Smooth muscle cell (in vitro differentiated cells): ENCODE results near the gene LAMA3. TPM values are rescaled to one million over a fixed set of nuclear protein-coding genes. Genes with fewer than 3 reads are reported as not detected.

Source experiments
- DNase-seq: peaks from one replicate; lab custom pipeline; 2025; ENCODE audit not compliant: unreplicated experiment; lab: John Stamatoyannopoulos, UW
- H2AFZ ChIP-seq: fragments of 200-600 bp; sonication (generic); 2 replicates; pipeline ENCODE4 v1.6.0; 2016; ENCODE audit warnings: antibody characterized with exemption, low read depth, mild to moderate bottlenecking
- H3F3A ChIP-seq: fragments of 200-600 bp; sonication (generic); 2 replicates; pipeline ENCODE4 v1.6.0; 2017; ENCODE audit warnings: antibody characterized with exemption, low read depth
- H3K27ac ChIP-seq: fragments of 200-600 bp; sonication (generic); 2 replicates; pipeline ENCODE4 v1.5.1; 2016; ENCODE audit warnings: low read depth, mild to moderate bottlenecking
- H3K27me3 ChIP-seq: fragments of 200-600 bp; sonication (generic); 2 replicates; pipeline ENCODE4 v1.6.1; 2016; ENCODE audit warnings: low read depth, mild to moderate bottlenecking
- H3K36me3 ChIP-seq: fragments of 200-600 bp; sonication (generic); 2 replicates; pipeline ENCODE4 v1.5.1; 2016; ENCODE audit warnings: low read depth
- H3K4me1 ChIP-seq: fragments of 200-600 bp; sonication (generic); 2 replicates; pipeline ENCODE4 v1.5.1; 2016; ENCODE audit warnings: low read depth
- H3K4me2 ChIP-seq: fragments of 200-600 bp; sonication (generic); 2 replicates; pipeline ENCODE4 v1.6.0; 2016; ENCODE audit warnings: mild to moderate bottlenecking
- H3K4me3 ChIP-seq: fragments of 200-600 bp; sonication (generic); 2 replicates; pipeline ENCODE4 v1.5.1; 2016; ENCODE audit warnings: mild to moderate bottlenecking
- H3K79me2 ChIP-seq: fragments of 200-600 bp; sonication (generic); 2 replicates; pipeline ENCODE4 v1.6.0; 2016; ENCODE audit warnings: low read depth, mild to moderate bottlenecking
- H3K9ac ChIP-seq: fragments of 200-600 bp; sonication (generic); 2 replicates; pipeline ENCODE4 v1.6.0; 2016; ENCODE audit warnings: low read depth
- H3K9me3 ChIP-seq: fragments of 200-600 bp; sonication (generic); replicated peaks from 2 replicates; pipeline ENCODE4 v1.5.1; 2016; ENCODE audit warnings: low read depth
- H4K20me1 ChIP-seq: fragments of 200-600 bp; sonication (generic); 2 replicates; pipeline ENCODE4 v1.6.0; 2016; ENCODE audit warnings: low read depth
- CTCF ChIP-seq: fragments of 200-600 bp; sonication (generic); IDR thresholded peaks from 2 replicates; pipeline ENCODE4 v1.5.1; 2017; ENCODE audit warnings: borderline replicate concordance, mild to moderate bottlenecking, antibody characterized with exemption; ENCODE audit not compliant: insufficient read depth, poor library complexity, severe bottlenecking
- WGBS: methylation state at CpG from one replicate; pipeline ENCODE4 v1.1.7; 2016; ENCODE audit warnings: low lambda C conversion rate; 5-methylcytosine and 5-hydroxymethylcytosine counted together
- polyA plus RNA-seq: library from polyadenylated mRNA; unstranded; fragments of >200 nt; fragmentation: Nextera tagmentation; extraction: Ambion mirVana; gene quantifications from 2 replicates; pipeline ENCODE4 v1.2.1, GENCODE V29; 2016
- total RNA-seq: library from RNA; depleted of rRNA; stranded (reverse); fragments of >200 nt; gene quantifications from 2 replicates; pipeline ENCODE4 v1.2.3, GENCODE V29; 2014

The LAMA3 gene
- total and polyA plus RNA-seq, 2 experiments from 2014 or later: 7.8 to 23.1 TPM

GRCh38 chr18:23921716-23922285, 232.5 kb downstream of the LAMA3 start:
- Histone ChIP-seq H2AFZ (no peak overlapping the region), H3K36me3 (no peaks in the 10 kb centered on the region), H4K20me1 (no peaks in the 10 kb centered on the region), H3K4me2 (peak overlapping the region; percentile 52), H3K27me3 (no peaks in the 10 kb centered on the region), H3K79me2 (no peaks in the 10 kb centered on the region), H3K9me3 (no peaks in the 10 kb centered on the region), H3K4me1 (no peaks in the 10 kb centered on the region), H3F3A (no peaks in the 10 kb centered on the region), H3K27ac (no peak overlapping the region), H3K4me3 (no peak overlapping the region), H3K9ac (no peak overlapping the region)
- TF ChIP-seq CTCF: no peak
- 41% methylated on average over 12 of the region's 12 CpGs for WGBS
- no peak for DNase-seq

- no peaks in the 10 kb centered on the region for H3K27me3 ChIP-seq
- H3K79me2 ChIP-seq: no peaks in the 10 kb centered on the region
- no peaks in the 10 kb centered on the region for H4K20me1 ChIP-seq
- no peaks in the 10 kb centered on the region for H3K36me3 ChIP-seq
- no peak for DNase-seq
- no peak overlapping the region for H2AFZ ChIP-seq
- no peak overlapping the region for H3K4me3 ChIP-seq
- no peaks in the 10 kb centered on the region for H3F3A ChIP-seq
- H3K27ac ChIP-seq: no peak overlapping the region
- H3K9me3 ChIP-seq: no peaks in the 10 kb centered on the region
- no peak overlapping the region for H3K4me2 ChIP-seq
- WGBS: 96% methylated on average over 1 of the region's 1 CpG
- no peak for TF ChIP-seq CTCF
- H3K4me1 ChIP-seq: no peaks in the 10 kb centered on the region
- H3K9ac ChIP-seq: no peak overlapping the region
Observed at GRCh38 chr18:23922939-23923338, 233.7 kb downstream of the LAMA3 start.

DNA sequence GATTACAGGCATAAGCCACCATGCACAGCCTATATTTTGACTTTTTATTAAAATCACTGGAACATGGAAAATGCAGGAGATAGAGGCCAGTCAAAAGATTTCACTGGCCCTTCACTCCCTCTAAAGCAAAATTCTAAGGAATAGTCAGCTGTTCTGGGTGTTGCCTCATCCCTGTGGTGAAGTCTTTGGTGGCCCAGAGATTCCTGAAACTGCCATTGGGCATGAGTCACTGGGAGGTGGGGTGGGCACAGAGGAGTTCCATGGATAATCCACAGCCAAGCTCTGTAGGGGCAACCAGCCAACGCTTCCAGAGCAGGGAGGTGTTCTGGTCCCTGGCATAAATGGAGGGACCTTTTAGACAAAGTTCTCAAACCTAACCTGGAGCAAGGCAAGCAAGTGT, 235.6 kb downstream of the LAMA3 start:
- no peak for DNase-seq
- H3K9me3 ChIP-seq: no peaks in the 10 kb centered on the region
- no peak overlapping the region for H3K4me2 ChIP-seq
- no peak for TF ChIP-seq CTCF
- H2AFZ ChIP-seq: no peak overlapping the region
- no peak overlapping the region for H3K9ac ChIP-seq
- WGBS: 63% methylated on average over 1 of the region's 1 CpG
- no peaks in the 10 kb centered on the region for H3F3A ChIP-seq
- H3K4me1 ChIP-seq: no peaks in the 10 kb centered on the region
- no peaks in the 10 kb centered on the region for H4K20me1 ChIP-seq
- no peaks in the 10 kb centered on the region for H3K27me3 ChIP-seq
- H3K27ac ChIP-seq: no peak overlapping the region
- no peaks in the 10 kb centered on the region for H3K79me2 ChIP-seq
- no peaks in the 10 kb centered on the region for H3K36me3 ChIP-seq
- no peak overlapping the region for H3K4me3 ChIP-seq

GRCh38 chr18:23926571-23926970, 237.3 kb downstream of the LAMA3 start:
- no peak overlapping the region for H3K9ac ChIP-seq
- no peaks in the 10 kb centered on the region for H3K4me1 ChIP-seq
- no peaks in the 10 kb centered on the region for H3K36me3 ChIP-seq
- H3K4me3 ChIP-seq: no peak overlapping the region
- no peak for TF ChIP-seq CTCF
- H3K4me2 ChIP-seq: no peak overlapping the region
- H2AFZ ChIP-seq: no peak overlapping the region
- no peaks in the 10 kb centered on the region for H4K20me1 ChIP-seq
- H3K9me3 ChIP-seq: no peaks in the 10 kb centered on the region
- no peaks in the 10 kb centered on the region for H3F3A ChIP-seq
- WGBS: 80% methylated on average over 2 of the region's 2 CpGs
- no peaks in the 10 kb centered on the region for H3K27me3 ChIP-seq
- no peaks in the 10 kb centered on the region for H3K79me2 ChIP-seq
- H3K27ac ChIP-seq: no peak overlapping the region
- no peak for DNase-seq
